C4-2B (cell line): ENCODE data around the gene ARHGAP26.

Experiments used
- H3K27ac ChIP-seq: fragments of 450-650 bp; 2 replicates; pipeline ENCODE4 v1.5.1; 2017
- CTCF ChIP-seq: fragments of 450-650 bp; conservative IDR thresholded peaks from 2 replicates; pipeline ENCODE4 v1.5.1; 2017; ENCODE audit warnings: mild to moderate bottlenecking
- ZFX ChIP-seq: fragments of 450-650 bp; IDR thresholded peaks from 2 replicates; pipeline ENCODE4 v1.6.1; 2017

Gene ARHGAP26

GRCh38 chr5:143274952-143275351, 504.8 kb downstream of the ARHGAP26 start:
- no peak overlapping the region for H3K27ac ChIP-seq
- no peak for TF ChIP-seq CTCF
- no peak for TF ChIP-seq ZFX

- TF ChIP-seq CTCF, result no peak
- H3K27ac ChIP-seq, result no peak overlapping the region
Observed at GRCh38 chr5:143275512-143276363, 505.6 kb downstream of the ARHGAP26 start.

GRCh38 chr5:143277536-143277935, 507.4 kb downstream of the ARHGAP26 start:
- H3K27ac ChIP-seq, result no peak overlapping the region
- TF ChIP-seq ZFX (no peak), CTCF (no peak)
